D721Med (cell line): ENCODE results near the gene COLQ.
"Not testable (repeated sequence)": the region's sequence is repeated elsewhere in the genome, so short reads cannot be mapped to it uniquely, and the experiment has no call there.

Source experiments
- DNase-seq: peaks from one replicate; pipeline ENCODE4 v3.0.0; 2011; ENCODE audit warnings: low spot score; ENCODE audit not compliant: insufficient read length
- FAIRE-seq: peaks from 2 replicates; lab custom pipeline; 2011; peaks lifted over from hg19 to GRCh38; lab: Jason Lieb, UNC
- TF ChIP-seq, protein P1 (sequence below): IDR thresholded peaks from 2 replicates; pipeline ENCODE4 v1.5.1; 2012; ENCODE audit warnings: mild to moderate bottlenecking, control low read depth; ENCODE audit not compliant: insufficient read depth; ENCODE audit errors: missing control alignments

Gene COLQ

DNA sequence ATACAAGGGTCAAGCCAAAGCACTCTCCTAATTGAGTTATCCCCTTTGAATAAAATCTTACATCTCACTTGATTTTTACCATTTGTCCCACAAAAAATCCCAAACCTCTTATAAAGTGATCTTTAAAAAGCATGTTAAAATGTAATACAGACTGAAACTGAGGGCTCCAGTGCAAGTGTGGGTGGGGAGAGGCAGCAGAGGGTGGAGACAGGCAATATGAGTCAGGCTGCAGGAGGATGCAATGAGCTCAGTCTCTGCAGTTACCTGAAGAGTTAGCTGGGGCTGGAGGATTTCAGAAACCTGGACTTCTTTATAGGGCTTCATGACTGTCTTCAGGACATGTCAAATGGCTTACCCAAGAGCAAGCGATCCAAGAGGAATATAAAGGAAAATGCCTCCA, 14.2 kb upstream of the COLQ start:
- DNase-seq, result no peak
- TF ChIP-seq, protein P1, sequence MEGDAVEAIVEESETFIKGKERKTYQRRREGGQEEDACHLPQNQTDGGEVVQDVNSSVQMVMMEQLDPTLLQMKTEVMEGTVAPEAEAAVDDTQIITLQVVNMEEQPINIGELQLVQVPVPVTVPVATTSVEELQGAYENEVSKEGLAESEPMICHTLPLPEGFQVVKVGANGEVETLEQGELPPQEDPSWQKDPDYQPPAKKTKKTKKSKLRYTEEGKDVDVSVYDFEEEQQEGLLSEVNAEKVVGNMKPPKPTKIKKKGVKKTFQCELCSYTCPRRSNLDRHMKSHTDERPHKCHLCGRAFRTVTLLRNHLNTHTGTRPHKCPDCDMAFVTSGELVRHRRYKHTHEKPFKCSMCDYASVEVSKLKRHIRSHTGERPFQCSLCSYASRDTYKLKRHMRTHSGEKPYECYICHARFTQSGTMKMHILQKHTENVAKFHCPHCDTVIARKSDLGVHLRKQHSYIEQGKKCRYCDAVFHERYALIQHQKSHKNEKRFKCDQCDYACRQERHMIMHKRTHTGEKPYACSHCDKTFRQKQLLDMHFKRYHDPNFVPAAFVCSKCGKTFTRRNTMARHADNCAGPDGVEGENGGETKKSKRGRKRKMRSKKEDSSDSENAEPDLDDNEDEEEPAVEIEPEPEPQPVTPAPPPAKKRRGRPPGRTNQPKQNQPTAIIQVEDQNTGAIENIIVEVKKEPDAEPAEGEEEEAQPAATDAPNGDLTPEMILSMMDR, result no peak
- no peak for FAIRE-seq

DNA sequence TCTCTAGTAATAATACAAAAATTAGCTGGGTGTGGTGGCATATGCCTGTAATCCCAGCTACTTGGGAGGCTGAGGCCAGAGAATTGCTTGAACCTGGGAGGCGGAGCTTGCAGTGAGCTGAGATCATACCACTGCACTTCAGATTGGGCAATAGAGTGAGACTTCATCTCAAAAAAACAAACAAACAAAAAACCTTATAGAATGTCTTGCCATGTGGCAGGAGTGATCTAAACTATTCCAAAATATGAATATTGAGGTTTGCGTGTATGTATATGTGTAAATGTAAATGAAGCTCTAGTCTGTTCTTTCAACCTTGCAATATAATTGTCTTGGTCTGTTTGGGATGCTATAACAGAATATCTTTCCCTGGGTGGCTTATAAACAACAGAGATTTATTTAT, 11.1 kb upstream of the COLQ start:
- FAIRE-seq, DNase-seq: not testable (repeated sequence)

DNA sequence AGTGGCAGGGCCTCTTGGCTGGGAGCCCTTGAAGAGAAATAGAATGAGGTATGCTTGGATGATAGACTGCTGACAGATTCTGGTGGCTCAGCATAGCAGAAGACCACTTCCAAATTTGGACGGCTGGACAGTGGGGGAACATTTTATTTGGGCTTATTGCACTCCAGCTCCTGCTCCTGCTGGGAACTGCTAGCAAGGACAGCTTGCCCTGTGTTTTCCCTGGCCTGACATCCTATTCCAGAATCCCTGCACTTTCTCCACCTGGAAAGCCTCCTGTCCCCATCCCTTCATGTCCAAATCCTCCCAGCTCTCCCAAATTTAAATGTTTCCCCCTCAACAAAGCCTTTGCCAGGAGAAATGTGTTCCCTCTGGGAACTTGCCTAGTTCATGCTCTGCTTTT, 9.8 kb upstream of the COLQ start:
- TF ChIP-seq, protein P1, result no peak
- DNase-seq, result no peak
- FAIRE-seq, result no peak

DNA sequence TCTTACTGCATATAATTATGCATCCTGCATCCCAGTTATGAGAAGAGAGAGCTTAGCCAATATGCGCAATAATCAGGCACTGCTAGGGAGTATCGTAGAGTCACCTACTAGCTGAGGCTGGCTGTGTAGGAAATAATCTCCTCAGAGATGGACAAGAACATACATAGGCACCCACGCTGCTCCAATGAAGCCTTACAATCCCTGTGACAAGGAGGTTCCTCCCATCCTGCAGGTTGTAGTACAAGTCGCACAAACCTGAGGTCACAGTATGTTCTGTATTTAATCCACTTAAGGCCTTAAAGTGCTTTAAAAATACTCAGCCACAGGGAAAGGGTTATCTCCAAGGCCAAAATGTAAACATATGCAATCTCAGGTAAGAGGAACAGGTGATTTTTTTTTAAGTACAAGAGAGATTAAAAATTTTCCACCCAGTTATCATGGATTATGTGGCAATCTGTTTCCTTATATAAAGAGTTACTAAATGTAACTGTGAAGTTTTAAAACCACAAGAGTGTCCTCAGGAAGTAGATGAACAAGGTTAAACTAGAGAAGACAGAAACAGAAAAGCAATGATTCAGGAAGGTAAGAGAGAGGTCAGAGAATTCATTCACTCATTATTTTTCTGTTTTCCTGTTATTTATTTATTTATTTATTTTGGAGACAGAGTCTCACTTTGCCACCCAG, 7.5 kb upstream of the COLQ start:
- no peak for DNase-seq
- TF ChIP-seq, protein P1, result no peak
- FAIRE-seq, result no peak

DNA sequence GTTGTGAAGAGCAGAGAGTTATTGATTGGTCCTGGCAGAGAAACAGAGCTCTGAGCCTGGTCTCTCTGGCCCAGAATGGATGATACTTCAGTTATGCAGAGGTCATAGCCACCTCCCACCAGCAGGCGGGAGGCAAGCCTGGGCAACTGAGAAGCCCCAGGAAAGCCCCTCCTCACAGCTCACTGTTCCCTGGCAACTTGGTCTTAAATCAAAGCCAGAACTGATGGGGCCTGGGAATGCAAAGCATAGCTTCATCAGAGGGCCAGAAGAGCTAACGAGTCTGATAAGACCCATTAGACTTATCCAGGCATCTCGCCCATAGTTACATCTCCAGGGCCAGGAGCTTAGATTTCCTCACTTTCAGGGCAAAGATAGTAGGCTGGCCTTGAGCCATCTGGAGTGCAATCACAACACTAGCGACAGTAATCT, 5.5 kb upstream of the COLQ start:
- DNase-seq, result no peak
- no peak for FAIRE-seq
- TF ChIP-seq, protein P1, result peak; percentile 51

DNA sequence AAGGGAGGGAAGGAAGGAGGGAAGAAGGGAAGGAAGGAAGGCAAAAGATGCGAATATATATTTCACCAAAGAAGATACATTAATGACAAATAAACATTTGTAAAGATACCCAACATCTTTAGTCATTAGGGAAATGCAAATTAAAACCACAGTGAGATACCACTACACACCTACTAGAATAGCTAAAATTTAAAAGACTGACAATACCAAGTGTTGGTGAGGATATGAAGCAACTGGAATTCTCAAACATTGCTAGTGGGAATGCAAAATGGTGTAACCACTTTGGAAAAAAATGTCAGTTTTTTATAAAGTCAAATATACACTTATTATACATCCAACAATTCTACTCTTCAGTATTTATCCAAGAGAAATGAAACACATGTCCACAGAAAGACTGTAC, 4.3 kb upstream of the COLQ start:
- DNase-seq, result no peak
- no peak for FAIRE-seq
- TF ChIP-seq, protein P1, result no peak

DNA sequence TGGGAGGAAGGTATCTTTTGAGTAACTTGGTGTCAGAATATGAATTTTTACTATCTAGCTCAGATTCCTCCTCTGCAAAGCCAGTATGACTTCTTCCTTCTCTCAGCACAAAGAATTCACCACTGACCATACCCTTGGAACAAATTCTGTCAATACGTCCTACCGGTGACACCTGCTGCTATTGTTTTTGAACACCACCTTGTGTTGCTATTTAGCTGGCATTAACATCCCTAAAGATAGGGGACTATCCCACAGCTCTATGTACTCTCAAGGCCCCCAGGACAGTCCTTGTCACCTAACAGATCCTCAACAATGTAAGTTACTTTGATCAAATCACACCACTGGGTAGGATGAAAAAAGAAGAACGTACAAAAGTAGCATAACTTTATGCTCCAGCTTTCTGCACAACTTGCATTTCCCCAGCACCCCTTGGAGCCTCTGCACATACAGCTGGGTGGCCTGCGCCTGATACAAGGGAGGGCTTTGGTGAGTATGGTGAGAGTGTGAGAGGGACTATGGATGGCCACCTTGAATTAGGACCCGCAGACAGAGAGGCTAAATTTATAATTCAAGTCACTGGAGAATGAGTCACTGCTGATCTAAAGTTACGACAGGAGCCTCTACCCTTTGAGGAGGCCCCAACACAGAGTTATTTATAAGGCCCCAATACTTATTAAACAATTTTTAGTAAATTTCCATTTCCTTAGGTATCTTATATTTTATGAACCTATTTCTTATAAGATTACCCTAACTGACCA, 2.3 kb upstream of the COLQ start:
- TF ChIP-seq, protein P1, result no peak
- FAIRE-seq (no peak), DNase-seq (no peak)
